ENCODE data around the gene ACO2.

DNA sequence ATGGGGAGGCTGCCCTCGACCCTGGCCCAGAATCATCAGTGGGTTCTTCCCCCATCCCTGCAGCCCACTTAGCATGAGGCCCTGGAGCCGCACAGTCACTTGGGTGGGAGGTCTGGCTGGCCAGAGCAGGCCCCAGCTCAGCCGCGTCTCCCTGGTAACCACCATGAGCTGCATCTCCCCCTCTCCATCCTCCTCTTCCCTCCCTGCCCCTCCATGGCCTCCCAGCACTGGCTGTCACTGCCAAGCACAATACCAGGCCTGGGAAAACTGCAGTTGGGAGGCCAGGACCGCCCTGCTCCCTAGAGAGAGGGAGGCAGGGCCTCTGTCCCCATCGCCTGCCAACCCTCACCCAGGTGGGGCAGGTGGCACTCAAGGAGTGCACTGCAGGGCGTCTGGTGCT, 99.9 kb downstream of the ACO2 start:
- TF ChIP-seq, protein P1, sequence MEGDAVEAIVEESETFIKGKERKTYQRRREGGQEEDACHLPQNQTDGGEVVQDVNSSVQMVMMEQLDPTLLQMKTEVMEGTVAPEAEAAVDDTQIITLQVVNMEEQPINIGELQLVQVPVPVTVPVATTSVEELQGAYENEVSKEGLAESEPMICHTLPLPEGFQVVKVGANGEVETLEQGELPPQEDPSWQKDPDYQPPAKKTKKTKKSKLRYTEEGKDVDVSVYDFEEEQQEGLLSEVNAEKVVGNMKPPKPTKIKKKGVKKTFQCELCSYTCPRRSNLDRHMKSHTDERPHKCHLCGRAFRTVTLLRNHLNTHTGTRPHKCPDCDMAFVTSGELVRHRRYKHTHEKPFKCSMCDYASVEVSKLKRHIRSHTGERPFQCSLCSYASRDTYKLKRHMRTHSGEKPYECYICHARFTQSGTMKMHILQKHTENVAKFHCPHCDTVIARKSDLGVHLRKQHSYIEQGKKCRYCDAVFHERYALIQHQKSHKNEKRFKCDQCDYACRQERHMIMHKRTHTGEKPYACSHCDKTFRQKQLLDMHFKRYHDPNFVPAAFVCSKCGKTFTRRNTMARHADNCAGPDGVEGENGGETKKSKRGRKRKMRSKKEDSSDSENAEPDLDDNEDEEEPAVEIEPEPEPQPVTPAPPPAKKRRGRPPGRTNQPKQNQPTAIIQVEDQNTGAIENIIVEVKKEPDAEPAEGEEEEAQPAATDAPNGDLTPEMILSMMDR (tag by site-specific recombination; IDR thresholded peaks at IDR 0.05), result no peak
- no peak; the same call in 1 of the 2 replicates for TF ChIP-seq ZIC2 (tag by site-specific recombination; IDR thresholded peaks at IDR 0.05)
- TF ChIP-seq ZNF223 (tag by site-specific recombination; IDR thresholded peaks at IDR 0.05), result no peak
- TF ChIP-seq KLF9 (tag by site-specific recombination; IDR thresholded peaks at IDR 0.05; ENCODE audit: low read depth), result no peak
- TF ChIP-seq ZNF704 (tag by site-specific recombination; IDR thresholded peaks at IDR 0.05), result no peak
- no peak for TF ChIP-seq ZNF629 (tag by site-specific recombination; IDR thresholded peaks at IDR 0.05)
